Measurements from ENCODE around the gene ADARB2.

The ADARB2 gene

DNA sequence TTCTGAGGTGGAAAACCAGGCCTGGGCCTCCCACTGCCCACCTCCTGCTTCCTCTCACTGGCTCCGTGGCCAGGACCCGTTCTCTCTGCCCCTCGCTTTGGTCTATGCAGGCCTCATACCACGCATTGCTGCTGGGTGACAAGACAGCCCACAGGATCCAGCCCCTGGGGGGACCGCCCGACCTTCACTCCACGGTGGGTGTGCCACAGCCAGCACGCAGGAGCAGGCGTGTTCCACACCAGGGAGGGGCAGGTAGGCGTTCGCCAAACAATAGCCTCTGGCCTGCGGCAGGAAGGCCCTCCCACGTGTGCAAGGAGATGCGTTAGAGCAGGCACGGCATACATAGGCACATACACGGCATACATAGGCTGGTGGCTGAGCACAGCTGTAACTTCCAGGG is 447.7 kb downstream of the ADARB2 start:
- DNase-seq (ENCODE audit: insufficient read length, low spot score) (no peak), FAIRE-seq (no peak)
- TF ChIP-seq POLR2A (IDR thresholded peaks at IDR 0.05; ENCODE audit: low read depth, low read length): no peak

DNA sequence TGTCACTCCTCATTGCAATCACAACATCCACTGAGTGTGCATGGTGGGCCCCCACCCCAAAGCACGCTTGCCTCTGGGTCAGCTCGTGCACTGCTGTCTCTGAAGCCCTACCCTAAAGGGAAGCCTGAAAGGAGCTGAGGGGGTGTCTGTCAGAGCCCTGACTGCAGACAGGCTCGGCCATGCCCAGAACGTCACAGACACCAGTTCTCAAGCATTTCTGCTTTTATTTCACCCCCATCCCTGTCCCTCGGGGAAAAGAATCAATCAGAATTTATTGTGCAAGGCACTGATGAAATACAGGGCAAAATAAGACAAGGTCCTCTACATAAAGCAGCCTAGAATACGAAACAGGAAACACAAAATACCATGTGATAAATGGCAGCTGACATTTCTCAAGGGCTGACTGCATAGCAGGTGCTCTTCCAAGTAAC is 449.3 kb downstream of the ADARB2 start:
- no peak for FAIRE-seq
- TF ChIP-seq POLR2A (IDR thresholded peaks at IDR 0.05; ENCODE audit: low read depth, low read length): no peak
- DNase-seq (ENCODE audit: insufficient read length, low spot score): no peak

DNA sequence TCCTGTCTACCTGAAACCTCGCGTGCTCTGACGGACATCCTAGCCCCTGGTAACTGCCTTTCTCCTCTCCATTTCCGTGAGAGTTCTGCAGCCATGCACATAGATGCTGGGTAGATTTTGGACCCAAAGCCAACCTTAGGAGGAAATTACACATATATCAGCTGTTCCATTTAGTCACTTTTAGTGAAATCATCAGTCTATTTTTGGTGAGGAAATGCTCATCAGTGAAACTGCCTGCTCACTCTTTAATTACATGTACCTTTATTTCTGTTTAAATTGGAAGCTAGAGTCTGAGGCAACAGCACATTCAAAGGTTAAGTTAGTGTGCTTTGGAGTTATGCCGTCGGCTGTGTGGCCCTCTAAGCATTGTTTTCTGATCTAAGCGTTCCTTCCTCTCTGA is 449.8 kb downstream of the ADARB2 start:
- no peak for DNase-seq (ENCODE audit: insufficient read length, low spot score)
- no peak for FAIRE-seq
- no peak for TF ChIP-seq POLR2A (IDR thresholded peaks at IDR 0.05; ENCODE audit: low read depth, low read length)

- DNase-seq (ENCODE audit: insufficient read length, low spot score): no peak
- TF ChIP-seq POLR2A (IDR thresholded peaks at IDR 0.05; ENCODE audit: low read depth, low read length): no peak
- no peak for FAIRE-seq
Observed at GRCh38 chr10:1284076-1284475, 453.2 kb downstream of the ADARB2 start.

DNA sequence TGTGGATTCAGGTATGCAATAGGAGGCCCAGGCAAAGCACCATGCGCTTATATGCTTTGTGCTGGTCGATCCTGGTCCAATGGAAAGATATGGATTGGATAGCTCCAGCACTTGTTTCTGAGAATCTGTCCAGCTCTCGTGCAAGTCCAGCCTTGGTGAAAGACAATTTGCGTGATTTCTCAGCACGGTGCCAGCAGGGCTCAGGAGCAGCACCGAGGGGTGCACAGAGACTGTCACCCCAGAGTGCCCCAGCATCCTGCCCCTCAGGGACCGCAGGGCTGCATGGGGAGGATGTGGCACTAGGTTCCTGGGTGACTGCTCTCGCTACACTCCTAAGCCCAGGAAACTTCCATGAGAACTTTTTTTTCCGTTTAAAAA is 455.9 kb downstream of the ADARB2 start:
- TF ChIP-seq POLR2A (IDR thresholded peaks at IDR 0.05; ENCODE audit: low read depth, low read length): no peak
- DNase-seq (ENCODE audit: insufficient read length, low spot score): no peak
- FAIRE-seq: no peak

GRCh38 chr10:1280466-1281404 is 456.6 kb downstream of the ADARB2 start:
- no peak for TF ChIP-seq POLR2A (IDR thresholded peaks at IDR 0.05; ENCODE audit: low read depth, low read length)
- DNase-seq (ENCODE audit: insufficient read length, low spot score) (no peak), FAIRE-seq (no peak)

GRCh38 chr10:1278306-1278705 is 459.0 kb downstream of the ADARB2 start:
- DNase-seq (ENCODE audit: insufficient read length, low spot score) (no peak), FAIRE-seq (no peak)
- TF ChIP-seq POLR2A (IDR thresholded peaks at IDR 0.05; ENCODE audit: low read depth, low read length): no peak

GRCh38 chr10:1274701-1275544 is 462.4 kb downstream of the ADARB2 start:
- no peak for DNase-seq (ENCODE audit: insufficient read length, low spot score)
- TF ChIP-seq POLR2A (IDR thresholded peaks at IDR 0.05; ENCODE audit: low read depth, low read length): no peak
- no peak for FAIRE-seq

- no peak for TF ChIP-seq POLR2A (IDR thresholded peaks at IDR 0.05; ENCODE audit: low read depth, low read length)
- FAIRE-seq: no peak
- DNase-seq (ENCODE audit: insufficient read length, low spot score): no peak
Observed at GRCh38 chr10:1274111-1274661, 463.1 kb downstream of the ADARB2 start.

GRCh38 chr10:1273372-1274105 is 463.8 kb downstream of the ADARB2 start:
- TF ChIP-seq POLR2A (IDR thresholded peaks at IDR 0.05; ENCODE audit: low read depth, low read length): no peak
- no peak for FAIRE-seq
- DNase-seq (ENCODE audit: insufficient read length, low spot score): no peak

DNA sequence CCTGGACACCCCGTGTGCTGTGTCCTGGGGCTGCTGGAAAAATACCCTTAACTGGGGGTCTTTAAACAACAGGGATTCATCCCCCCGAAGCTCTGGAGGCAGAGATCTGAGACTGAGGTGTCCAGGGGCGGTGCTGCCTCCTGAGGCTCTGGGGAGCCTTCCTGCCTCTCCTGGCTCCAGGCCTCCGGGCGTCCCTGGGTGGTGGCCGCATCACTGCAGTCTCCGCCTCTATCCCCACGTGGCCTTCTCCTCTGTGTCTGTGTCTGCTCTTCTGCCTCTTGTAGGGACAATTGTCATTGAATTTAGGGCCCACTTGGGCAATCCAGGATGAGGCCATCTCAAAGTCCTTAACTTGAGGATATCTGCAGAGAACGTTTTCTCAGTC is 464.6 kb downstream of the ADARB2 start:
- no peak for DNase-seq (ENCODE audit: insufficient read length, low spot score)
- no peak for TF ChIP-seq POLR2A (IDR thresholded peaks at IDR 0.05; ENCODE audit: low read depth, low read length)
- FAIRE-seq: no peak

DNA sequence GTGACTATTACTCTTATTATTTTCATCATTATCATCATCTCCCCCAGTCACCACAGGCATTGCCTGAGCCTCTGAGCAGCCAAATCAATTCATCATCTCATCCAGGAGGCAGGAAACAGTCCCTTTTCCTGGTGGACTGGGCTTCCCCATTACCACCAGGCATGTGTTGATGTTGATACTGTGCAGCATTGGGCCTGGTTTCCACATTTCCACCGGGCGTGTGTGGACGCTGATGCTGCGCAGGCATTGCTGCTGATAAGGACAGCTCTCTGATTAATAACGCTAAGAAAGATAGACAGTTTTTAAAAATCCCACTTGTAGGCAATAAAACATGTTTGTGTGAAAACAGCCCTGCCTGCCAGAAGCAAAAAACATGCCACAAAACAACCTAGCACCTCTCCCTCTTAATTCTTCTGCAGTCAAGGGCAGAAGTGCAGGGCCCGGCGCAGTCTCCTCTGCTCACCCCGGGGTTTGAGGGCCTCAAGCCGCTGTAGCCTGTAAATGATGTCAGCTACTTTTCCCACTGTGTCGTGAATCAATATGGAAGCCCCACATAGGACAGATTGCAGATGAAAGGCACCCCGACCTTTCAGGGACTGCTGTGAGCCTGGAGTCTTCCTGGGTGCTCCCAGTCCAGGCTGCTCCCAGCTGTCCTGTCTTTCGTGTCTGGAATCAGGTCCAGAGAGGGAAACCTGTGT is 465.1 kb downstream of the ADARB2 start:
- FAIRE-seq (no peak), DNase-seq (ENCODE audit: insufficient read length, low spot score) (no peak)
- no peak for TF ChIP-seq POLR2A (IDR thresholded peaks at IDR 0.05; ENCODE audit: low read depth, low read length)

DNA sequence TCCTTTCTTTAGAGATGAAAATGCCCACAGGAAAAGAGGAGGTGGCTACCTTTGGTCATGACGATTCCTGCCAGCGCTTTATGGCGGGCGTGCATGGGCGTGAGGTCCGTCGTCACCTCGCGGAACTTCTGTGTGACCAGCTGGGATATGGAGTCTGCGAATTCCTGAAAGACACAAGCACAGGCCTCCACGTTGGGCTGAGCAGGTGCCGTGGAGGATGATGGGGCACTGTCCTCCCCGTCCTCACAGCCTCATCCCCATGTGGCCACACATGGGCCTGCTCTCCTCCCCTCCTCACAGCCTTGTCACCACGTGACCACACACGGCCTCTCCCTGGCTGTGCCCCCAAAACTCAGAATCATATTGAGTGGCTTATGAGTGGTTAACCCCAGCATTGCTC is 466.4 kb downstream of the ADARB2 start:
- FAIRE-seq: no peak
- TF ChIP-seq POLR2A (IDR thresholded peaks at IDR 0.05; ENCODE audit: low read depth, low read length): no peak
- DNase-seq (ENCODE audit: insufficient read length, low spot score): no peak
